Effector memory CD4-positive, alpha-beta T cell (primary cell): ENCODE results near the gene HCLS1.

Experiments used
- DNase-seq, 3 donors: peaks; one replicate each; pipeline ENCODE4 v3.0.0-alpha.2; 2020
- H3K27ac ChIP-seq: 2 replicates; pipeline ENCODE4 v1.7.0; 2013; ENCODE audit warnings: mild to moderate bottlenecking, low read length, moderate library complexity; ENCODE audit not compliant: insufficient read depth, poor library complexity, severe bottlenecking
- H3K27me3 ChIP-seq: replicated peaks from 2 replicates; pipeline ENCODE4 v1.7.0; 2013; ENCODE audit warnings: mild to moderate bottlenecking, low read length; ENCODE audit not compliant: insufficient read depth, control insufficient read depth, poor library complexity, severe bottlenecking
- H3K36me3 ChIP-seq: 2 replicates; pipeline ENCODE4 v1.7.0; 2013; ENCODE audit warnings: mild to moderate bottlenecking, low read length, moderate library complexity; ENCODE audit not compliant: control insufficient read depth, insufficient read depth
- H3K4me1 ChIP-seq: 2 replicates; pipeline ENCODE4 v1.7.0; 2013; ENCODE audit warnings: low read length, mild to moderate bottlenecking; ENCODE audit not compliant: control insufficient read depth, insufficient read depth, poor library complexity, severe bottlenecking
- H3K4me3 ChIP-seq: 2 replicates; pipeline ENCODE4 v1.7.0; 2013; ENCODE audit warnings: low read length, low read depth, mild to moderate bottlenecking; ENCODE audit not compliant: insufficient read depth, poor library complexity, severe bottlenecking
- H3K9me3 ChIP-seq: 2 replicates; pipeline ENCODE4 v1.7.0; 2013; ENCODE audit warnings: mild to moderate bottlenecking, low read length, moderate library complexity; ENCODE audit not compliant: control insufficient read depth

The HCLS1 gene

DNA sequence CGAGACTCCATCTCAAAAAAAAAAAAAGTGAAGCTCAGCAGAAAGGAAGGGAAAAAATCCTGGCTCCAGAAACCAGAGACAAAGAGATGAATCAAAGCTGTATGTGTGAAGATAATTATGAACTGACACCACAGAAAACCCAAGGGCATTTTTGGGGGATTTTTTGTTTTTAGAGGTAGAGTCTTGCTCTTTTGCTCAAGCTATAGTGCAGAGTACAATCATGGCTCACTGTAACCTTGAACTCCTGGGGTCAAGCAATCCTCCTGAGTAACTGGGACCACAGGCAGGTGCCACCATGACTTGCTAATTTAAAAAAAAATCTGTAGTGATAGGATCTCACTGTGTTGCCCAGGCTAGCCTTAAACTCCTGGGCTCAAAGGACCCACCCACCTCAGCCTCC is 22.8 kb downstream of the HCLS1 start:
- Histone ChIP-seq H3K27me3 (no peaks in the 10 kb centered on the region), H3K4me1 (no peaks in the 10 kb centered on the region), H3K27ac (no peak overlapping the region), H3K4me3 (no peak overlapping the region), H3K9me3 (no peaks in the 10 kb centered on the region), H3K36me3 (peaks cover 89% of the 10 kb centered on the region)
- no peak for DNase-seq

DNA sequence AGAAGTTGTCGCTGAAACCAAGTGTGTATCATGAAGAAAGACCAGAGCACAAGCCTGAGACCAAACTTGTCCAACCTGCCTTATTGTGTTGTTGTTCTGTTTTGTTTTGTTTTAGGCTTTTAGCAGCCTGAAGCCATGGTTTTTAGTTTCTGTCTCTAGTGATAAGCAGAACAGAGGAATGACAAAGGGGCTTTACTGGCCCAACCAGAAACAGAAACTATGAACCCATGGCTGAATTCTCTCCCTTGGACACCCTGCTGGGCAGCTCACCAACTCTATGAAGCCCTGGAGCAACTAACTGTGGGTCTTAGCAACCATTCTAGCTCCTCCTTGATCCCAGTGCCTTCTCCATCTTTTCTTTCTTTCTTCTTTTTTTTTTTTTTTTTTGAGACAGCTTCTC is 30.3 kb downstream of the HCLS1 start:
- peaks cover 44% of the 10 kb centered on the region for H3K36me3 ChIP-seq
- no peak overlapping the region for H3K27ac ChIP-seq
- no peaks in the 10 kb centered on the region for H3K9me3 ChIP-seq
- no peaks in the 10 kb centered on the region for H3K27me3 ChIP-seq
- no peak for DNase-seq
- no peaks in the 10 kb centered on the region for H3K4me1 ChIP-seq
- no peak overlapping the region for H3K4me3 ChIP-seq

DNA sequence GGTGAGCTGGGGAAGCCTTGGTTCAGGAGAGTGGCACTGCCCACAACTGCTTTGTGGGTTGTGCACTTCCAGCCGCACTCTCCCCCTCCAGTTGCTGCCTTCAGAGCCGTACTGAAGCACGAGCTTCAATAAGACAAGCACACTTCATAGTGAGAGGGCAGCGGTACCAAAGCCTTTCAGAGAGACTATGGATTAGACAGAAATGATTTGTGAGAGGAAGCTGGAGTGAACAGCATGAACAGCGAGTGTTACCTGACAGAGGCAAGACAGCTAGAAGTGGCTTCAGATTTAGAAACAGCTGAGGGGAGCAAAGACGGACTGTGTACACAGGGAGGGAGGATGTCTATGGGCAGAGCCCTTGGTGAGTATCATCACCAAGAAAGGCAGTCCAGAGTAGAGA is 31.1 kb downstream of the HCLS1 start:
- H3K9me3 ChIP-seq, result no peaks in the 10 kb centered on the region
- peaks cover 37% of the 10 kb centered on the region for H3K36me3 ChIP-seq
- H3K4me3 ChIP-seq, result no peak overlapping the region
- no peak for DNase-seq
- H3K27me3 ChIP-seq, result no peaks in the 10 kb centered on the region
- H3K27ac ChIP-seq, result no peak overlapping the region
- no peaks in the 10 kb centered on the region for H3K4me1 ChIP-seq

DNA sequence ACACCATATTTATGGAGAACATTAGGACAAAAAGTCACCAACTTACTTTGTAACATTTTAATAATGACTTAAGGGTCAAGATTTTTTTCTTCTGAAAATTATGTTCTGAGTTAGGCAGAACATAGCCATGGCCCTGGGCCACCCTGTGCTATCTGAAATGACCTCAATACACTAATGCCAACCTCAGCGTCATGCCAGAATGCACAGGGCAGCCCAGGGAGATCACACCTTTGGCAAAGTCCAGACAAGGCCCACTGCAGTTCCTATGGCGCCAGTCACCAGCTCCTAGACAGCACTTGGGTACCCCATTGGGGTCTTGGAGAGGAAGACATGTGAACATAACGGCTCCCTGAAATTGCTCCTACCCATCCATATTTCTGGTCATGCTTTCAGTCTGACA is 33.1 kb downstream of the HCLS1 start:
- Histone ChIP-seq H3K36me3 (peaks cover 18% of the 10 kb centered on the region), H3K4me1 (no peaks in the 10 kb centered on the region), H3K9me3 (no peaks in the 10 kb centered on the region), H3K27me3 (no peaks in the 10 kb centered on the region), H3K4me3 (no peak overlapping the region), H3K27ac (no peak overlapping the region)
- DNase-seq, result no peak

DNA sequence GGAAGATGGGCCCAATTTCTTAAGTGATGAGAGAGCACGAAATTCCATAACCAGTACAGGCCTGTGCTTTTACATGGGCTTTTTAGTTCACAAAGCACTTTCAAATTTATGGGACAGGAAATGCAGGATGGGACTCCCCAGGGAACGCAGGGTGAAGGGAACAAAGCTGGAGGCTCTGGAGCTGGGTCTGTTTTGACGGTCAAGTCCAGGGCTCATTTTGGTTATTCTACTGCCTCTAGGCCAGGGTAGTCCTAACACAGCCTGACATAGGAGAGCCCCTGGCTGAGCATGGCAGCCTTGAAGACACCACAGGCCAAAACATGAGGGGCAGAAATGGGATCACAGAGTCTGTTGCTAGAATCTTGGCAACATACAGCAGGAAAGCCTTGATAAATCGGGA is 33.5 kb downstream of the HCLS1 start:
- no peak overlapping the region for H3K27ac ChIP-seq
- peaks cover 15% of the 10 kb centered on the region for H3K36me3 ChIP-seq
- no peaks in the 10 kb centered on the region for H3K27me3 ChIP-seq
- no peak overlapping the region for H3K4me3 ChIP-seq
- no peaks in the 10 kb centered on the region for H3K9me3 ChIP-seq
- no peaks in the 10 kb centered on the region for H3K4me1 ChIP-seq
- DNase-seq, result no peak

DNA sequence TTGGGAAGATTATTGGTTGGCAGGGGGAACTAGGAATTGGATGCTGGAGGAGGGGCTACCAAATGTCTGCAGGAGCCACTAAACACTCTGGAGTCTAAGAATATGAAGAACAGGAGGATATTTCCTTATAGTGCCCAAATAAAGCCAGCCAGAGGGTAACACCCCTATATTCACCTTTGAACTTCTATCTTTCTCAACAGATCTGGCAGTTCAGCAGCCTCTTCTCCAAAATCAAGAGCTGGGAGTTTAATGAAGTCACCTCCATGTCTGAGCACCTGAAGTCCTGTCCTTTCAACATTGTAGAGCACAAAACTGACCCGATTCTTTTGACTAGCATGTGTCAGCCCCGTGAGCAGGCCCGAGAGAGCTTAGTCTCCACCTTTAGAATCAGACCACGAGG is 34.2 kb downstream of the HCLS1 start:
- H3K4me3 ChIP-seq, result no peak overlapping the region
- H3K9me3 ChIP-seq, result no peaks in the 10 kb centered on the region
- peaks cover 7% of the 10 kb centered on the region for H3K36me3 ChIP-seq
- no peaks in the 10 kb centered on the region for H3K27me3 ChIP-seq
- no peak overlapping the region for H3K27ac ChIP-seq
- DNase-seq, result no peak
- no peaks in the 10 kb centered on the region for H3K4me1 ChIP-seq

DNA sequence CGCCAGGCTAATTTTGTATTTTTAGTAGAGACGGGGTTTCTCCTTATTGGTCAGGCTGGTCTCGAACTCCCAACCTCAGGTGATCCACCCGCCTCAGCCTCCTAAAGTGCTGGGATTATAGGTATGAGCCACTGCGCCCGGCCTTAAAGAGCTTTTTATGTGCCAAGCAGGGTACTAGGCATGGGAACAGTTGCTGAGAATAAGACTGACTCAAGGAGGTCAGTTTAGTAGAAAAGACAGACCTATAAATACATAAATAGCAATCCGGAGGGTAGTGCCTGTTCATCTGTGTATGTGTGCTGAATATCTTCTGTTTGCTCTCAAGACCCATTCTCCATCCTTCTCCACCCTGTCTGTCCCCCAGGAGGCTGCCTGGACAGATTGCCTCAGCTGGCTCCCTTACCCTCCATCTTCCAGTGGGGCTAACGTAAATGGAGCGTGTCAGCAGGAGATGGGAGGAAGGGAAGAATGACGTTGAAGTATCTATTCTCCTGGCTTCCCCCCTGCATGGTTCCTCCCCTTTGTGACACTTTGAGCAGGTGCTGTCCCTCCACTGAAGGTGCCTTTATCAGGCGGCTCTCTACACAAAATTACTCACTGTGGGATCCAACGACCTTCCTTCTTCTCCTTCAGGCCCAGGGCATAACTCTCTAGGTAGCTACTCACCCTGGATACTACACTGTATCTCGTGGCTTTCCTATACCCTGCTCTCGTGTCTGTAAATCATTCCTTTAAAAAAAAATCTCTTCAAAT is 36.4 kb downstream of the HCLS1 start:
- no peak for DNase-seq
- no peak overlapping the region for H3K4me3 ChIP-seq

DNA sequence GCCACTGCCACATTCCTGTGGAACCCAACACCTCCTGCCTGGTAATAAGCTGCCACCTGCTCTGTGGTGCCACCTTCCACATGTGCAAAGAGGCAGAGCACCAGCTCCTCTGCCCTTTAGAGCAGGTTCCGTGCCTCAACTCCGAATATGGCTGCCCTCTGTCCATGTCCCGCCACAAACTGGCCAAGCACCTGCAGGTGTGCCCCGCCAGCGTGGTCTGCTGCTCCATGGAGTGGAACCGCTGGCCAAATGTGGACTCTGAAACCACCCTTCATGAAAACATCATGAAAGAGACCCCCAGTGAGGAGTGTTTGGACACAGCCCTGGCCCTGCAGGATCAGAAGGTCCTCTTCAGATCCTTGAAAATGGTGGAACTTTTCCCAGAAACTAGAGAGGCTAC is 39.2 kb downstream of the HCLS1 start:
- Histone ChIP-seq H3K27me3 (no peaks in the 10 kb centered on the region), H3K9me3 (no peaks in the 10 kb centered on the region), H3K27ac (no peak overlapping the region), H3K36me3 (no peaks in the 10 kb centered on the region), H3K4me3 (no peak overlapping the region), H3K4me1 (no peaks in the 10 kb centered on the region)
- no peak for DNase-seq

More for the DNA sequence above, 36.4 kb downstream of the HCLS1 start:
- Histone ChIP-seq H3K9me3 (no peaks in the 10 kb centered on the region), H3K27me3 (no peaks in the 10 kb centered on the region), H3K36me3 (no peaks in the 10 kb centered on the region), H3K27ac (no peak overlapping the region), H3K4me1 (no peaks in the 10 kb centered on the region)

DNA sequence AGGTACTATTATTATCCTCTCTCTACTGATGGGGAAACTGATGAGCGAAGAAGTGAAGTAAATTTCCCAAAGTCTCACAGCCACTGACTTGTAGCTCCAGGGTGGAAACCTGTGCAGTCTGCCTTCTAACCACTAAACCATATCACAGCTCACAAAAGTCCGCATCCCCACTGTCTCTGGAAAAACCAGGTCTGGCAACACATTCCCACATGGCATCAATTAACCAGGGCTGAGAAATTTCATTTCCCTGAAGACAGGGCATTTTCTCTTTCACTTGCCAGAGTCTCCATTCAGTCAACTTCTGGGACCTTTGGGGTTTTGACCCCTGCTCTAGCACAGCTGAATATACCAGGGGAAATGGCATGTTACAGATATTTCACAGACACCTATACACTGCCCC is 41.0 kb downstream of the HCLS1 start:
- Histone ChIP-seq H3K4me3 (no peak overlapping the region), H3K27me3 (no peaks in the 10 kb centered on the region), H3K27ac (no peak overlapping the region), H3K36me3 (no peaks in the 10 kb centered on the region), H3K4me1 (no peaks in the 10 kb centered on the region), H3K9me3 (no peaks in the 10 kb centered on the region)
- no peak for DNase-seq

DNA sequence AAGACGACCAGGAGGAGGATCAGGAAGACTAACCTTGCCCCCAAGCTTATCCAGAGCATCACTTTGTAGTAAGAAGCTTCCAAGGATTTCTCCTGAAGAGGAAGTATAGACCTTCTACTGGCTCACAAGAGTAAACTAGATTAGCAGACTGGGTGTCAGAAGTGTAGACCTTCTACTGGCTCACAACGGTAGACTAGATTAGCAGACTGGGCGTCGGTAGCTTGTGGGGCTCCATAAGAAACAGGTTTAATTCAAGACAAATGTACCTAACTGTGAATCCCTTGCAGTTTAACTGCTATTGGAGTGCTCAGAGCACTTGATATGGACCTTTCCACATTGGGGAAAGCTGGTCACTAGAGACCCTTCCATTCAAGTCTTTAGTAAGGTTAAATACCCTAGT is 54.6 kb downstream of the HCLS1 start:
- H3K4me1 ChIP-seq, result no peaks in the 10 kb centered on the region
- DNase-seq, result no peak
- H3K27ac ChIP-seq, result no peak overlapping the region
- no peak overlapping the region for H3K4me3 ChIP-seq
- H3K27me3 ChIP-seq, result no peaks in the 10 kb centered on the region
- no peaks in the 10 kb centered on the region for H3K36me3 ChIP-seq
- H3K9me3 ChIP-seq, result no peaks in the 10 kb centered on the region
